Liver (tissue), 9 donors: ENCODE data around the gene KAZN. TPM values are rescaled to one million over a fixed set of nuclear protein-coding genes. Genes with fewer than 3 reads are reported as not detected.

Experiments
- DNase-seq: peaks from one replicate; pipeline ENCODE4 v3.0.0-alpha.2; 2017; ENCODE audit warnings: low spot score
- H3K27ac ChIP-seq, 2 donors: one replicate each; pipeline ENCODE4 v1.7.0; 2013; ENCODE audit warnings: inconsistent platforms in 2 of 2, low read length in 2 of 2, control low read depth in 1 of 2, low read depth in 1 of 2, mild to moderate bottlenecking in 1 of 2
- H3K27me3 ChIP-seq, 4 donors: one replicate each; pipeline versions ENCODE4 v1.6.1 to v1.7.0; 2013; ENCODE audit warnings: low read length in 3 of 4, inconsistent platforms in 1 of 4, mild to moderate bottlenecking in 1 of 4, moderate library complexity in 1 of 4; ENCODE audit not compliant: control insufficient read depth in 4 of 4, insufficient read depth in 4 of 4
- H3K36me3 ChIP-seq, 4 donors: one replicate each; pipeline versions ENCODE4 v1.6.1 to v1.7.0; 2013; ENCODE audit warnings: low read length in 3 of 4, mild to moderate bottlenecking in 3 of 4, low read depth in 1 of 4, moderate library complexity in 1 of 4; ENCODE audit not compliant: control insufficient read depth in 4 of 4, insufficient read depth in 3 of 4
- H3K4me1 ChIP-seq, 4 donors: one replicate each; pipeline versions ENCODE4 v1.6.1 to v1.7.0; 2013; ENCODE audit warnings: low read length in 3 of 4, mild to moderate bottlenecking in 3 of 4, moderate library complexity in 1 of 4; ENCODE audit not compliant: control insufficient read depth in 4 of 4, insufficient read depth in 4 of 4
- H3K4me3 ChIP-seq, 3 donors: one replicate each; pipeline versions ENCODE4 v1.6.1 to v1.7.0; 2013; ENCODE audit warnings: low read length in 3 of 3, control low read depth in 1 of 3, low read depth in 1 of 3, mild to moderate bottlenecking in 1 of 3
- H3K9ac ChIP-seq, 2 donors: one replicate each; pipeline ENCODE4 v1.7.0; 2013; ENCODE audit warnings: low read length in 2 of 2, mild to moderate bottlenecking in 2 of 2, moderate library complexity in 2 of 2, control low read depth in 1 of 2, low read depth in 1 of 2
- H3K9me3 ChIP-seq, 4 donors: one replicate each; pipeline versions ENCODE4 v1.6.1 to v1.7.0; 2013; ENCODE audit warnings: low read length in 3 of 4; ENCODE audit not compliant: control insufficient read depth in 4 of 4
- CTCF ChIP-seq: fragments of 150-350 bp; IDR thresholded peaks from 2 replicates; pipeline ENCODE4 v1.5.1; 2017; ENCODE audit warnings: improper control_type of control experiment, low read depth, low read length; ENCODE audit not compliant: missing input control
- EGR1 ChIP-seq, 2 donors: IDR thresholded peaks; 2 replicates each; pipeline ENCODE4 v1.6.1; 2016 to 2018; ENCODE audit warnings: antibody characterized with exemption in 2 of 2, low read depth in 2 of 2
- FOXA1 ChIP-seq: IDR thresholded peaks from 2 replicates; pipeline ENCODE4 v1.6.1; 2016; ENCODE audit warnings: antibody characterized with exemption
- FOXA2 ChIP-seq: IDR thresholded peaks from 2 replicates; pipeline ENCODE4 v1.6.1; 2016; ENCODE audit warnings: antibody characterized with exemption
- GABPA ChIP-seq, 2 donors: IDR thresholded peaks in 1 of 2; conservative IDR thresholded peaks in 1 of 2; 2 replicates each; pipeline ENCODE4 v1.6.1; 2016; ENCODE audit warnings: antibody characterized with exemption in 2 of 2, mild to moderate bottlenecking in 1 of 2, moderate library complexity in 1 of 2
- HNF4G ChIP-seq: IDR thresholded peaks from 2 replicates; pipeline ENCODE4 v1.6.1; 2016; ENCODE audit warnings: antibody characterized with exemption
- JUND ChIP-seq, 2 donors: IDR thresholded peaks; 2 replicates each; pipeline ENCODE4 v1.6.1; 2016; ENCODE audit warnings: antibody characterized with exemption in 2 of 2
- MAX ChIP-seq: IDR thresholded peaks from 2 replicates; pipeline ENCODE4 v1.6.1; 2016; ENCODE audit warnings: antibody characterized with exemption
- NR2F2 ChIP-seq: IDR thresholded peaks from 2 replicates; pipeline ENCODE4 v1.6.1; 2016; ENCODE audit warnings: antibody characterized with exemption
- RAD21 ChIP-seq, 2 donors: IDR thresholded peaks; 2 replicates each; pipeline ENCODE4 v1.6.1; 2016; ENCODE audit warnings: antibody characterized with exemption in 2 of 2, mild to moderate bottlenecking in 2 of 2
- REST ChIP-seq: IDR thresholded peaks from 2 replicates; pipeline ENCODE4 v1.6.1; 2016; ENCODE audit warnings: antibody characterized with exemption, mild to moderate bottlenecking
- SP1 ChIP-seq: IDR thresholded peaks from 2 replicates; pipeline ENCODE4 v1.6.1; 2018; ENCODE audit warnings: antibody characterized with exemption, mild to moderate bottlenecking
- TAF1 ChIP-seq: conservative IDR thresholded peaks from 2 replicates; pipeline ENCODE4 v1.6.1; 2016; ENCODE audit warnings: antibody characterized with exemption, mild to moderate bottlenecking
- WGBS: extraction: QIAGEN DNeasy Blood & Tissue Kit; methylation state at CpG from one replicate; pipeline ENCODE4 v1.1.7; 2013; 5-methylcytosine and 5-hydroxymethylcytosine counted together
- polyA plus RNA-seq, 2 donors: library from polyadenylated mRNA; stranded (reverse) in 1 of 2; unstranded in 1 of 2; fragments of 200-250 nt in 1 of 2; fragments of >200 nt in 1 of 2; fragmentation: Nextera tagmentation in 1 of 2; extraction: Ambion mirVana in 1 of 2; gene quantifications; one replicate each; pipeline versions ENCODE4 v1.2.1 to v1.2.3, GENCODE V29; 2013 to 2015
- total RNA-seq, 2 donors: library from RNA; depleted of rRNA; stranded (reverse); fragments of >200 nt; gene quantifications; one replicate each; pipeline ENCODE4 v1.2.3, GENCODE V29; 2014
- TF ChIP-seq, protein P1 (sequence below): IDR thresholded peaks from 2 replicates; pipeline ENCODE4 v1.6.1; 2016; ENCODE audit warnings: antibody characterized with exemption
- donor health status: healthy.
- donor health status: healthy.
- donor health status: healthy.
- donor health status: healthy.
- donor health status: healthy.

KAZN gene
- total and polyA plus RNA-seq, 4 donors, result 1.9 to 6.9 (median 2.4) TPM

DNA sequence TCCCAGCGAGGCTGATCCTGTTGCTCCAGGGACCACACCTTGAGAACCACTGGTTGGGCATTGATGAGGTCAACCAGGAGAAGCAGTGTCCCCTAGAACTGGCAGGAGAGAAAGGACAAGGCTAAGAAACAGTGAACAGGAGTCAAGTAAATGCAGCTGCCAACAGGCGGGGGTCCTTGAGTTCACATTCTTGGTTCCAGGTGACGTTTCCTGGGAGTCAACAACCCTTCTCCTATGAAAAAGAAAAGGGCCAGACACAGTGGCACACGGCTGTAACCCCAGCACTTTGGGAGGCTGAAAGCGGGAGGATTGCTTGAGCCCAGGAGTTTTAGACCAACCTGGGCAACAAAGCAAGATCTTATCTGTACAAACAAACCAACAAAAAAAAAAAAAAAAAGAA, 98.3 kb downstream of the KAZN start:
- Histone ChIP-seq H3K4me3 (no peak overlapping the region), H3K9me3 (no peaks in the 10 kb centered on the region), H3K4me1 (no peaks in the 10 kb centered on the region), H3K27ac (no peak overlapping the region), H3K36me3 (no peaks in the 10 kb centered on the region), H3K9ac (no peak overlapping the region), H3K27me3 (peaks cover 0 to 9% (median 3%) of the 10 kb centered on the region in 4 donors)
- 48% methylated on average over 5 of the region's 5 CpGs for WGBS
- DNase-seq, result no peak
- TF ChIP-seq NR2F2 (no peak), CTCF (no peak), MAX (no peak), GABPA (IDR thresholded peaks at IDR 0.05 in 1 of 2, conservative IDR thresholded peaks at IDR 0.05 in 1 of 2) (no peak), RAD21 (IDR thresholded peaks at IDR 0.05) (no peak), EGR1 (IDR thresholded peaks at IDR 0.05; ENCODE audit: low read depth in 2 of 2) (no peak), FOXA1 (no peak), REST (no peak), JUND (IDR thresholded peaks at IDR 0.05) (no peak), SP1 (no peak)

GRCh38 chr1:14697353-14697752, 98.9 kb downstream of the KAZN start:
- no peak overlapping the region for H3K4me3 ChIP-seq
- 67% methylated on average over 4 of the region's 4 CpGs for WGBS
- H3K27ac ChIP-seq, result no peak overlapping the region

More at GRCh38 chr1:14697353-14697752, 98.9 kb downstream of the KAZN start:
- no peaks in the 10 kb centered on the region for H3K4me1 ChIP-seq
- TF ChIP-seq RAD21 (IDR thresholded peaks at IDR 0.05) (no peak), MAX (no peak), CTCF (no peak), FOXA2 (no peak), REST (no peak), HNF4G (no peak), TAF1 (no peak), EGR1 (IDR thresholded peaks at IDR 0.05; ENCODE audit: low read depth in 2 of 2) (no peak), GABPA (IDR thresholded peaks at IDR 0.05 in 1 of 2, conservative IDR thresholded peaks at IDR 0.05 in 1 of 2) (no peak), JUND (IDR thresholded peaks at IDR 0.05) (no peak)
- TF ChIP-seq, protein P1, sequence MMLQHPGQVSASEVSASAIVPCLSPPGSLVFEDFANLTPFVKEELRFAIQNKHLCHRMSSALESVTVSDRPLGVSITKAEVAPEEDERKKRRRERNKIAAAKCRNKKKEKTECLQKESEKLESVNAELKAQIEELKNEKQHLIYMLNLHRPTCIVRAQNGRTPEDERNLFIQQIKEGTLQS, result no peak
- H3K27me3 ChIP-seq, result peaks cover 0 to 9% (median 3%) of the 10 kb centered on the region in 4 donors
- H3K9me3 ChIP-seq, result no peaks in the 10 kb centered on the region
- H3K36me3 ChIP-seq, result no peaks in the 10 kb centered on the region
- DNase-seq, result no peak
- H3K9ac ChIP-seq, result no peak overlapping the region
